CD4-positive, alpha-beta T cell (primary cell): ENCODE data around the gene INPP5D. TPM values are rescaled to one million over a fixed set of nuclear protein-coding genes. Genes with fewer than 3 reads are reported as not detected.

Source experiments
- ATAC-seq: fragments of 200-7000 bp; cut with Tn5 transposase; one replicate; pipeline ENCODE4 v1.10.0; 2022; ENCODE audit warnings: mild to moderate bottlenecking; ENCODE audit not compliant: poor library complexity
- CTCF ChIA-PET: fragments of 350-600 bp; sonication (Branson Sonifier 250); formaldehyde crosslinking; loops from one replicate; lab custom pipeline; 2021; ENCODE audit warnings: antibody characterized with exemption, inconsistent platforms; lab: Charles Lee
- POLR2A ChIA-PET: fragments of 350-600 bp; sonication (Branson Sonifier 250); formaldehyde crosslinking; loops from one replicate; lab custom pipeline; 2021; ENCODE audit warnings: antibody characterized with exemption, inconsistent platforms; lab: Charles Lee
- DNase-seq, 14 experiments: peaks; one replicate each; pipeline ENCODE4 v3.0.0-alpha.2; 2013 to 2020; ENCODE audit warnings: mixed read lengths in 2 of 14
- H3K27ac ChIP-seq, 2 donors: one replicate each; pipeline versions ENCODE4 v1.5.1 to v1.7.0; 2013; ENCODE audit warnings: low read length in 2 of 2, low read depth in 1 of 2, mild to moderate bottlenecking in 1 of 2
- H3K27me3 ChIP-seq, 2 experiments: 1 replicate in 1 of 2; 2 replicates in 1 of 2; pipeline versions ENCODE4 v1.6.1 to v1.7.0; 2013; ENCODE audit warnings: low read length in 2 of 2, control low read depth in 1 of 2, mild to moderate bottlenecking in 1 of 2, moderate library complexity in 1 of 2; ENCODE audit not compliant: insufficient read depth in 2 of 2, control insufficient read depth in 1 of 2
- H3K36me3 ChIP-seq: one replicate; pipeline ENCODE4 v1.6.1; 2013; ENCODE audit warnings: low read length, control low read depth; ENCODE audit not compliant: insufficient read depth
- H3K4me1 ChIP-seq: one replicate; pipeline ENCODE4 v1.6.1; 2013; ENCODE audit warnings: low read length, control low read depth; ENCODE audit not compliant: insufficient read depth
- H3K4me3 ChIP-seq: one replicate; pipeline ENCODE4 v1.5.1; 2013; ENCODE audit warnings: mild to moderate bottlenecking, low read length, moderate library complexity
- H3K9me3 ChIP-seq, 2 experiments: 1 replicate in 1 of 2; 2 replicates in 1 of 2; pipeline versions ENCODE4 v1.6.1 to v1.7.0; 2013; ENCODE audit warnings: low read length in 2 of 2, mild to moderate bottlenecking in 2 of 2, control low read depth in 1 of 2, moderate library complexity in 1 of 2; ENCODE audit not compliant: control insufficient read depth in 1 of 2, insufficient read depth in 1 of 2
- H3K27ac Mint-ChIP-seq: one replicate; pipeline ENCODE4 v1.8.0; 2020; ENCODE audit warnings: mixed read lengths
- H3K27me3 Mint-ChIP-seq: one replicate; pipeline ENCODE4 v1.8.0; 2021; ENCODE audit warnings: mixed read lengths
- H3K36me3 Mint-ChIP-seq: one replicate; pipeline ENCODE4 v1.8.0; 2021; ENCODE audit warnings: low read depth, mixed read lengths
- H3K4me1 Mint-ChIP-seq: one replicate; pipeline ENCODE4 v1.8.0; 2021; ENCODE audit warnings: low read depth, mixed read lengths
- H3K4me3 Mint-ChIP-seq: one replicate; pipeline ENCODE4 v1.8.0; 2020; ENCODE audit warnings: mild to moderate bottlenecking, mixed read lengths
- H3K9me3 Mint-ChIP-seq: one replicate; pipeline ENCODE4 v1.8.0; 2020; ENCODE audit warnings: mixed read lengths
- intact Hi-C, 2 experiments: fragments of 100-400 bp; cut with DNase I in 1 of 2; cut with micrococcal nuclease in 1 of 2; formaldehyde crosslinking; loops; one replicate each; pipeline versions ENCODE4 v1.15.1 to v1.9.0; 2023 to 2025; cut with DNase I, micrococcal nuclease
- total RNA-seq, 174 experiments: library from RNA in 2 of 174; stranded (reverse) in 2 of 174; gene quantifications; one replicate each; pipeline ENCODE4 v1.2.3 and lab custom pipeline; 2021 to 2026
- TF ChIP-seq, protein P1 (sequence below): fragments of 200-600 bp; IDR thresholded peaks from one replicate; pipeline ENCODE4 v1.8.0; 2022; ENCODE audit warnings: antibody characterized with exemption, mild to moderate bottlenecking

INPP5D gene
- total RNA-seq, 2 experiments from 2014 or later: 141 to 154 TPM

DNA sequence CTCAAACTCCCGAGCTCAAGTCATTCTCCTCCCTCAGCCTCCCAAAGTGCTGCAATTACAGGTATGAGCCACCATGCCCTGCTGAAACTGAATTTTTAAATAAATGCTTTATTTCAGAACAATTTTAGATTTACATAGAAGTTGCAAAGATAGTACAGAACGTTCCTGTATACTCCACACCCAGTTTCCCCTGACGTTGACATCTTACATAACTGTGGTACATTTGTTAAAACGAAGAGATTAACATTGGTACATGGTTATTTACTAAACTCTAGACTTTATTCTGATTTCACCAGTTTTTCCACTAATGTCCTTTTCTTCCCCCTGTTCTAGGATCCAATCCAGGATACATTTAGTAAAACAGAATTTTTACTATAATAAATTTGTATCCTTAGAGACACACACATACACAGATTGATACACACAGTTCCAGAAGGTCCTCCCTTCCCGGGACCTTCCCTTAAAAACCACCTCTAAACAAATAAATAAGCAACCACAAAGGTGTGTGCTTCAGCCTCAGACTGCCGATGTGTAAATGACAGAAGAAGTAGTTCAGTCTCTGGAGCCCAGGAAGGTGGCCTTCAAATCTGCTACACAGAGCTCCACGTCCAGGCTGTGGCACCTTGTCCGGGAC is 20.8 kb upstream of the INPP5D start:
- no peaks in the 10 kb centered on the region for H3K4me1 ChIP-seq
- no peaks in the 10 kb centered on the region for H3K36me3 Mint-ChIP-seq
- ATAC-seq (no peak), DNase-seq (no peak)
- no peak overlapping the region for H3K4me3 ChIP-seq
- H3K4me1 Mint-ChIP-seq: no peaks in the 10 kb centered on the region
- no peaks in the 10 kb centered on the region for H3K9me3 Mint-ChIP-seq
- H3K4me3 Mint-ChIP-seq: no peak overlapping the region
- no peaks in the 10 kb centered on the region for H3K9me3 ChIP-seq
- ChIA-PET CTCF (interaction anchor here (0.6 to 1.0 kb wide), 2 partner anchors 11 to 1499 kb away, joined by 4 read pairs; no protein-coding TSS in a partner anchor), POLR2A (interaction anchor here (0.6 kb wide), 1 partner anchor 207 kb away, joined by 3 read pairs; no protein-coding TSS in a partner anchor)
- intact Hi-C loops: loop anchor here in 1 of 2 experiments (10.0 kb wide), 1 partner anchor 175 kb away; no protein-coding TSS in a partner anchor
- TF ChIP-seq, protein P1, sequence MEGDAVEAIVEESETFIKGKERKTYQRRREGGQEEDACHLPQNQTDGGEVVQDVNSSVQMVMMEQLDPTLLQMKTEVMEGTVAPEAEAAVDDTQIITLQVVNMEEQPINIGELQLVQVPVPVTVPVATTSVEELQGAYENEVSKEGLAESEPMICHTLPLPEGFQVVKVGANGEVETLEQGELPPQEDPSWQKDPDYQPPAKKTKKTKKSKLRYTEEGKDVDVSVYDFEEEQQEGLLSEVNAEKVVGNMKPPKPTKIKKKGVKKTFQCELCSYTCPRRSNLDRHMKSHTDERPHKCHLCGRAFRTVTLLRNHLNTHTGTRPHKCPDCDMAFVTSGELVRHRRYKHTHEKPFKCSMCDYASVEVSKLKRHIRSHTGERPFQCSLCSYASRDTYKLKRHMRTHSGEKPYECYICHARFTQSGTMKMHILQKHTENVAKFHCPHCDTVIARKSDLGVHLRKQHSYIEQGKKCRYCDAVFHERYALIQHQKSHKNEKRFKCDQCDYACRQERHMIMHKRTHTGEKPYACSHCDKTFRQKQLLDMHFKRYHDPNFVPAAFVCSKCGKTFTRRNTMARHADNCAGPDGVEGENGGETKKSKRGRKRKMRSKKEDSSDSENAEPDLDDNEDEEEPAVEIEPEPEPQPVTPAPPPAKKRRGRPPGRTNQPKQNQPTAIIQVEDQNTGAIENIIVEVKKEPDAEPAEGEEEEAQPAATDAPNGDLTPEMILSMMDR: no peak
- no peak overlapping the region for H3K27ac ChIP-seq
- H3K27me3 Mint-ChIP-seq: no peaks in the 10 kb centered on the region
- H3K27ac Mint-ChIP-seq: no peak overlapping the region
- no peaks in the 10 kb centered on the region for H3K36me3 ChIP-seq
- no peaks in the 10 kb centered on the region for H3K27me3 ChIP-seq

DNA sequence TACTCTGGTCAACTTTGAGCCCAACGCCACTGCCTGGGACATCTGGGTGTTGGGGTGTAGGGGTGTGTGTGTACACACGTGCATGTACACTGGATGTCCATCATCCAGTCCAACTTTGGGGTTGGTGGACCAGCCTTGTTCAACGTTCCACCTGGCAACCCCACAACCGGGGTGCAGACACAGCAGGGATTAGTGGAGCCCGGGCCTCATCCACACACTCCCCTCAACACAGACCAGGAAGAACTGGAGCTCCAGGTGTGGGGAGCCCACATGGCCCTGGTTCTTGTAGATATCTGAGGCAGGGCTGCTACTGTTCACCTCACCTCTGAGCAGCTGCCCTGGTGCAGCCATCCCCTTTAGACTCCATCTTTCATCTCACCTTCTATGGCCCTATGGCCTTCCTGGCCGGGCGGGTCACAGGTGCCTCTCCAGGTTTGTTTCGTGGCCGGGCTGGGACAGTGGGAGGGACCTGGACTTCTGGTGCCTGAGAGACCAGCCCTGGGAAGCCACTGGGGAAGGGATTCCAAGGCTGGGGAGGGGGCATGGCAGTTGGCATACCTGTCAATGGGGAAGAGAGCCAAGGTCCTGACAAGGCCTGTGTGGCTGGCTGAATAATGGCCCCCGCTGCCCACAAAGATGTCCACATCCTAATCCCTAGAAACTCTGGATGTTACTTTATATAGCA is 20.2 kb upstream of the INPP5D start:
- Mint-ChIP-seq H3K4me3 (no peak overlapping the region), H3K27me3 (no peaks in the 10 kb centered on the region), H3K4me1 (no peaks in the 10 kb centered on the region), H3K27ac (no peak overlapping the region), H3K36me3 (no peaks in the 10 kb centered on the region), H3K9me3 (no peaks in the 10 kb centered on the region)
- Histone ChIP-seq H3K27ac (no peak overlapping the region), H3K4me1 (no peaks in the 10 kb centered on the region), H3K27me3 (no peaks in the 10 kb centered on the region), H3K9me3 (no peaks in the 10 kb centered on the region), H3K4me3 (no peak overlapping the region), H3K36me3 (no peaks in the 10 kb centered on the region)
- intact Hi-C loops: loop anchor here in 1 of 2 experiments (10.0 kb wide), 1 partner anchor 175 kb away; no protein-coding TSS in a partner anchor
- TF ChIP-seq, protein P1: no peak
- ATAC-seq (no peak), DNase-seq (no peak)
- ChIA-PET CTCF (interaction anchor here (1.0 kb wide), 1 partner anchor 12 kb away, joined by 4 read pairs; no protein-coding TSS in a partner anchor), POLR2A (no interaction called here)

DNA sequence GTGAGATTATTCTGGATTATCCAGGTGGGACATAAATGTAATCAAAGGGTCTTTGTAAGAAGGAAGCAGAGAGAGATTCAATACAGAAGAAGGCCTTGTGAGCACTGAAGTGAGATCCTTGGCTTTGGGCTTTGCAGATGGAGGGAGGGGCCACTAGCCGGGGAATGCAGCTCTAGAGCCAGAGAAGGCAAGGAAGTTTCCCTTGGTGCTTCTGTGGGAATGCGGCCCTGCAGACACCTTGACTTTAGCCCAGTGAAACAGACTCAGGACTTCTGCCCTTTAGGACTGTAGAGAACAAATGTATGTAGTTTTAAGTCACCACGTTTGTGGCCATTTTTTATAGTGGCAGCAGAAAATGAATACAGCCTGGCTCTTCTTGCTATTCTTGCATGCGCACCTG is 19.6 kb upstream of the INPP5D start:
- H3K4me1 ChIP-seq: no peaks in the 10 kb centered on the region
- ChIA-PET CTCF (no interaction called here), POLR2A (no interaction called here)
- no peak overlapping the region for H3K27ac ChIP-seq
- intact Hi-C loops: no loop called here
- no peak overlapping the region for H3K27ac Mint-ChIP-seq
- no peak overlapping the region for H3K4me3 ChIP-seq
- DNase-seq: no peak
- no peak for ATAC-seq
- H3K9me3 ChIP-seq: no peaks in the 10 kb centered on the region
- no peaks in the 10 kb centered on the region for H3K36me3 ChIP-seq
- H3K4me3 Mint-ChIP-seq: no peak overlapping the region
- H3K27me3 ChIP-seq: no peaks in the 10 kb centered on the region
- no peaks in the 10 kb centered on the region for H3K27me3 Mint-ChIP-seq
- no peaks in the 10 kb centered on the region for H3K4me1 Mint-ChIP-seq
- H3K9me3 Mint-ChIP-seq: no peaks in the 10 kb centered on the region
- TF ChIP-seq, protein P1: no peak
- H3K36me3 Mint-ChIP-seq: no peaks in the 10 kb centered on the region
